HG03520 (cell line): ENCODE measurements around the gene SCN5A.
A peak's percentile ranks its signal among the peaks of the same experiment; 100 is the strongest.

ENCODE experiments used
- ATAC-seq: cut with Tn5 transposase; IDR thresholded peaks from one replicate; pipeline ENCODE4 v1.9.1; 2021; ENCODE audit warnings: mild to moderate bottlenecking, moderate library complexity; ENCODE audit not compliant: unreplicated experiment

SCN5A gene

GRCh38 chr3:38511546-38511945 lies 137.9 kb downstream of the SCN5A start:
- no peak for ATAC-seq

DNA sequence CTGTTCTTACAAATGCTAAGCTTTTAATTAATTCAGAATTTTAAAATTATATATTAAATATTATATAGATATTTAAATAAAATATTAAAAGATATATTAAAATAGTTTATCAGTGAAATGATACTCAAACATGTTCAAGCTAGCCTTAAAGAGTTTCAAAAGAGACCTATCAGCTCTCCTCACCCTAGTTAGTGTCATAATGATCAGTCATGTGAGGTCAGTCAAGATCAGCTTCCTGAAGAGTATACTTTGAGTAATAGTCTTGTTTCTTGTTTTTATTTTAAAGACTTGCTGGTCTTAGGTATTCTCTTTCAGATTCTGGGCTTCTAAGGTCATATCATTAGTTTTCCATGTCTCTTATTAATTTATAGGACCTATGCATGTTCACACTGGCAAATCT lies 138.9 kb downstream of the SCN5A start:
- no peak for ATAC-seq

DNA sequence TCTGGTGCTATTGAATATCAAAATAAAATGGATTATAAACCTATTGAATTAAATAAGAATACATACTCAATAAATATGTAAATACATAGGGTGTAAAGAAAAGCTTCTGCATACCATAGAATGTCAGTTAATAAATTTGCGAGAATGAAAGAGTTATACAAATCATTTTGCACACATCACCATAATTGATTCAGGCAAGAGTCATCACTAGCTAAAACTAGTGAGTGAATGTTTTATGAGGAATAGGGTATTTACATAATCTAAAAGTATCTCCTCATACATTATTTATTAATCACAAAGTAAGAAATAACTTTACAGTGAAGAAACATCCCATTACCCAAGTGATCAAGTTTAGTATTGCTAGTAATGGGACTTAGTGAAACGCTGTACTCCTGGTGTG lies 139.8 kb downstream of the SCN5A start:
- ATAC-seq, result no peak

GRCh38 chr3:38507120-38507519 lies 142.4 kb downstream of the SCN5A start:
- ATAC-seq, result peak; percentile 97

- no peak for ATAC-seq
Measured at GRCh38 chr3:38500688-38501417, 148.6 kb downstream of the SCN5A start.
